H9 (cell line): ENCODE data around the gene NSFL1C. TPM values are rescaled to one million over a fixed set of nuclear protein-coding genes. Genes with fewer than 3 reads are reported as not detected.

Experiments used
- DNase-seq: peaks from one replicate; pipeline ENCODE4 v3.0.0-alpha.2; 2017
- H2AFZ ChIP-seq: one replicate; pipeline ENCODE4 v1.6.1; 2013; ENCODE audit warnings: mild to moderate bottlenecking, low read length, control low read depth, moderate library complexity
- H2AK5ac ChIP-seq: 2 replicates; pipeline ENCODE4 v1.6.1; 2013; ENCODE audit warnings: low read length, control low read depth, mixed read lengths; ENCODE audit not compliant: insufficient read length
- H2BK120ac ChIP-seq: one replicate; pipeline ENCODE4 v1.6.1; 2013; ENCODE audit warnings: low read depth, mild to moderate bottlenecking, low read length, control low read depth, inconsistent platforms; ENCODE audit not compliant: poor library complexity, severe bottlenecking
- H2BK12ac ChIP-seq: 2 replicates; pipeline ENCODE4 v1.6.1; 2013; ENCODE audit warnings: low read length, control low read depth, mixed read lengths, low read depth; ENCODE audit not compliant: insufficient read length
- H2BK15ac ChIP-seq: 2 replicates; pipeline ENCODE4 v1.6.1; 2013; ENCODE audit warnings: low read depth, low read length, control low read depth
- H2BK20ac ChIP-seq: one replicate; pipeline ENCODE4 v1.6.1; 2013; ENCODE audit warnings: low read depth, mild to moderate bottlenecking, low read length, control low read depth, inconsistent platforms; ENCODE audit not compliant: poor library complexity, severe bottlenecking
- H2BK5ac ChIP-seq: 2 replicates; pipeline ENCODE4 v1.6.1; 2013; ENCODE audit warnings: low read length, control low read depth, mixed read lengths; ENCODE audit not compliant: insufficient read length
- H3K14ac ChIP-seq: 2 replicates; pipeline ENCODE4 v1.6.1; 2013; ENCODE audit warnings: low read length, control low read depth; ENCODE audit not compliant: insufficient read depth
- H3K18ac ChIP-seq: 2 replicates; pipeline ENCODE4 v1.6.1; 2013; ENCODE audit warnings: low read depth, mild to moderate bottlenecking, mixed read lengths, low read length, control low read depth; ENCODE audit not compliant: insufficient read length
- H3K23ac ChIP-seq: 2 replicates; pipeline ENCODE4 v1.6.1; 2013; ENCODE audit warnings: low read length, control low read depth, mixed read lengths, low read depth; ENCODE audit not compliant: insufficient read length
- H3K23me2 ChIP-seq: 2 replicates; pipeline ENCODE4 v1.6.1; 2013; ENCODE audit warnings: low read depth, mild to moderate bottlenecking, mixed read lengths, low read length, control low read depth; ENCODE audit not compliant: insufficient read length, poor library complexity, severe bottlenecking
- H3K27ac ChIP-seq: 2 replicates; pipeline ENCODE4 v1.5.1; 2013; ENCODE audit warnings: low read length, control low read depth, mixed read lengths, low read depth; ENCODE audit not compliant: insufficient read length
- H3K27me3 ChIP-seq: 2 replicates; pipeline ENCODE4 v1.6.1; 2013; ENCODE audit warnings: low read length, control low read depth, inconsistent platforms; ENCODE audit not compliant: insufficient read depth
- H3K4ac ChIP-seq: 2 replicates; pipeline ENCODE4 v1.6.1; 2013; ENCODE audit warnings: low read depth, mild to moderate bottlenecking, control low read depth, inconsistent platforms, low read length, moderate library complexity
- H3K4me1 ChIP-seq: 2 replicates; pipeline ENCODE4 v1.6.1; 2013; ENCODE audit warnings: low read length, control low read depth, inconsistent platforms; ENCODE audit not compliant: insufficient read depth
- H3K4me2 ChIP-seq: 2 replicates; pipeline ENCODE4 v1.6.1; 2013; ENCODE audit warnings: low read length, control low read depth, mixed read lengths; ENCODE audit not compliant: insufficient read length, insufficient read depth
- H3K56ac ChIP-seq: 2 replicates; pipeline ENCODE4 v1.6.1; 2013; ENCODE audit warnings: low read depth, mild to moderate bottlenecking, mixed read lengths, low read length, control low read depth; ENCODE audit not compliant: insufficient read length
- H3K79me1 ChIP-seq: 2 replicates; pipeline ENCODE4 v1.6.1; 2013; ENCODE audit warnings: low read depth, mild to moderate bottlenecking, moderate library complexity, low read length, control low read depth, inconsistent platforms; ENCODE audit not compliant: insufficient read depth, poor library complexity, severe bottlenecking
- H3K79me2 ChIP-seq: 2 replicates; pipeline ENCODE4 v1.6.1; 2013; ENCODE audit warnings: low read length, control low read depth, inconsistent platforms; ENCODE audit not compliant: insufficient read depth
- H3K9ac ChIP-seq: 2 replicates; pipeline ENCODE4 v1.6.1; 2013; ENCODE audit warnings: low read length, control low read depth, mixed read lengths; ENCODE audit not compliant: insufficient read length; ENCODE audit errors: extremely low read depth
- H3K9me3 ChIP-seq: one replicate; pipeline ENCODE4 v1.6.1; 2013; ENCODE audit warnings: low read depth, low read length, inconsistent platforms; ENCODE audit not compliant: control insufficient read depth
- H3T11ph ChIP-seq: one replicate; pipeline ENCODE4 v1.6.1; 2013; ENCODE audit warnings: mild to moderate bottlenecking, low read length, control low read depth, inconsistent platforms
- H4K20me1 ChIP-seq: one replicate; pipeline ENCODE4 v1.6.1; 2013; ENCODE audit not compliant: control insufficient read depth, insufficient read length, insufficient read depth
- H4K5ac ChIP-seq: 2 replicates; pipeline ENCODE4 v1.6.1; 2013; ENCODE audit warnings: low read depth, mild to moderate bottlenecking, mixed read lengths, low read length, control low read depth; ENCODE audit not compliant: insufficient read length
- H4K8ac ChIP-seq: replicated peaks from 2 replicates; pipeline ENCODE4 v1.6.1; 2013; ENCODE audit warnings: low read length, control low read depth, mixed read lengths, low read depth; ENCODE audit not compliant: insufficient read length
- H4K91ac ChIP-seq: 2 replicates; pipeline ENCODE4 v1.6.1; 2013; ENCODE audit warnings: low read depth, mild to moderate bottlenecking, moderate library complexity, mixed read lengths, low read length, control low read depth; ENCODE audit not compliant: insufficient read length
- H3K27ac Mint-ChIP-seq, 3 experiments: 2 replicates in 2 of 3; 3 replicates in 1 of 3; pipeline ENCODE4 v1.8.0; 2020 to 2021; ENCODE audit warnings: mixed read lengths in 3 of 3, mild to moderate bottlenecking in 1 of 3, moderate library complexity in 1 of 3
- H3K27me3 Mint-ChIP-seq: 2 replicates; pipeline ENCODE4 v1.8.0; 2021; ENCODE audit warnings: low read depth, mild to moderate bottlenecking, moderate library complexity, mixed read lengths
- H3K36me3 Mint-ChIP-seq, 3 experiments: 2 replicates in 2 of 3; 3 replicates in 1 of 3; pipeline ENCODE4 v1.8.0; 2020 to 2021; ENCODE audit warnings: low read depth in 3 of 3, mixed read lengths in 3 of 3; ENCODE audit not compliant: insufficient read depth in 1 of 3
- H3K4me1 Mint-ChIP-seq, 2 experiments: 2 replicates each; pipeline ENCODE4 v1.8.0; 2020; ENCODE audit warnings: mixed read lengths in 2 of 2
- H3K4me3 Mint-ChIP-seq, 2 experiments: 2 replicates in 1 of 2; 3 replicates in 1 of 2; pipeline ENCODE4 v1.8.0; 2020 to 2021; ENCODE audit warnings: mild to moderate bottlenecking in 2 of 2, mixed read lengths in 2 of 2, moderate library complexity in 1 of 2
- H3K9me3 Mint-ChIP-seq, 2 experiments: 2 replicates in 1 of 2; 3 replicates in 1 of 2; pipeline ENCODE4 v1.8.0; 2020; ENCODE audit warnings: mild to moderate bottlenecking in 2 of 2, mixed read lengths in 2 of 2, moderate library complexity in 1 of 2
- WGBS: extraction: QIAGEN DNeasy Blood & Tissue Kit; methylation state at CpG from one replicate; pipeline ENCODE4 v1.1.7; 2013; ENCODE audit warnings: missing lambda C conversion rate, low lambda C conversion rate, mixed read lengths; ENCODE audit not compliant: insufficient read length; ENCODE audit errors: extremely low coverage; 5-methylcytosine and 5-hydroxymethylcytosine counted together
- total RNA-seq: library from RNA; stranded (reverse); gene quantifications from 2 replicates; pipeline ENCODE4 v1.2.1, GENCODE V29; 2021
- TF ChIP-seq, protein P1 (sequence below): fragments of 200-600 bp; sonication (generic); conservative IDR thresholded peaks from 3 replicates; pipeline ENCODE4 v1.8.0; 2021; ENCODE audit warnings: antibody characterized with exemption, mild to moderate bottlenecking

Gene NSFL1C
- total RNA-seq, 1 experiment from 2014 or later, result 81.8 TPM

- no peak overlapping the region for H2BK5ac ChIP-seq
- no peaks in the 10 kb centered on the region for H3K9me3 ChIP-seq
- no peak overlapping the region for H4K5ac ChIP-seq
- H2BK20ac ChIP-seq, result no peak overlapping the region
- WGBS, result no CpG with 5 or more reads among the region's 1 CpG
- DNase-seq, result no peak
- H3K56ac ChIP-seq, result no peak overlapping the region
- Mint-ChIP-seq H3K27ac (no peak overlapping the region), H3K4me3 (no peak overlapping the region), H3K9me3 (peaks cover 2 to 3% of the 10 kb centered on the region in 2 experiments; a peak in 2 of 5 replicates), H3K36me3 (no peaks in the 10 kb centered on the region), H3K4me1 (peaks cover 0 to 2% of the 10 kb centered on the region in 2 experiments; a peak in 1 of 4 replicates), H3K27me3 (peaks cover 67% of the 10 kb centered on the region)
- H3K18ac ChIP-seq, result no peak overlapping the region
- H3K4me2 ChIP-seq, result no peak overlapping the region
- no peak overlapping the region for H3T11ph ChIP-seq
- H3K14ac ChIP-seq, result no peak overlapping the region
- H2BK15ac ChIP-seq, result no peak overlapping the region
- H4K8ac ChIP-seq, result no peak overlapping the region
- no peak overlapping the region for H2BK12ac ChIP-seq
- H3K4me1 ChIP-seq, result no peaks in the 10 kb centered on the region
- H3K27me3 ChIP-seq, result no peaks in the 10 kb centered on the region
- H2AK5ac ChIP-seq, result no peak overlapping the region
- H3K9ac ChIP-seq, result no peak overlapping the region
- H4K91ac ChIP-seq, result no peak overlapping the region
- TF ChIP-seq, protein P1, sequence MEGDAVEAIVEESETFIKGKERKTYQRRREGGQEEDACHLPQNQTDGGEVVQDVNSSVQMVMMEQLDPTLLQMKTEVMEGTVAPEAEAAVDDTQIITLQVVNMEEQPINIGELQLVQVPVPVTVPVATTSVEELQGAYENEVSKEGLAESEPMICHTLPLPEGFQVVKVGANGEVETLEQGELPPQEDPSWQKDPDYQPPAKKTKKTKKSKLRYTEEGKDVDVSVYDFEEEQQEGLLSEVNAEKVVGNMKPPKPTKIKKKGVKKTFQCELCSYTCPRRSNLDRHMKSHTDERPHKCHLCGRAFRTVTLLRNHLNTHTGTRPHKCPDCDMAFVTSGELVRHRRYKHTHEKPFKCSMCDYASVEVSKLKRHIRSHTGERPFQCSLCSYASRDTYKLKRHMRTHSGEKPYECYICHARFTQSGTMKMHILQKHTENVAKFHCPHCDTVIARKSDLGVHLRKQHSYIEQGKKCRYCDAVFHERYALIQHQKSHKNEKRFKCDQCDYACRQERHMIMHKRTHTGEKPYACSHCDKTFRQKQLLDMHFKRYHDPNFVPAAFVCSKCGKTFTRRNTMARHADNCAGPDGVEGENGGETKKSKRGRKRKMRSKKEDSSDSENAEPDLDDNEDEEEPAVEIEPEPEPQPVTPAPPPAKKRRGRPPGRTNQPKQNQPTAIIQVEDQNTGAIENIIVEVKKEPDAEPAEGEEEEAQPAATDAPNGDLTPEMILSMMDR, result no peak
- H2BK120ac ChIP-seq, result no peak overlapping the region
- H3K27ac ChIP-seq, result no peak overlapping the region
- no peaks in the 10 kb centered on the region for H3K79me2 ChIP-seq
- no peaks in the 10 kb centered on the region for H3K23me2 ChIP-seq
- no peak overlapping the region for H2AFZ ChIP-seq
- no peaks in the 10 kb centered on the region for H3K79me1 ChIP-seq
- H3K4ac ChIP-seq, result no peak overlapping the region
- no peaks in the 10 kb centered on the region for H4K20me1 ChIP-seq
- H3K23ac ChIP-seq, result no peak overlapping the region
These were observed 63.0 kb downstream of the NSFL1C start for GRCh38 chr20:1403624-1404023.
